Tibial nerve (tissue), 4 donors: ENCODE results near the gene GSTM3. TPM values are rescaled to one million over a fixed set of nuclear protein-coding genes. Genes with fewer than 3 reads are reported as not detected.

Experiments used
- DNase-seq, 2 donors: peaks; one replicate each; pipeline ENCODE4 v3.0.0-alpha.2; 2019; ENCODE audit warnings: low spot score in 2 of 2
- H3K27ac ChIP-seq, 4 donors: fragments of 200-600 bp; sonication (generic) in 3 of 4; one replicate each; pipeline ENCODE4 v1.5.1; 2017 to 2019; ENCODE audit warnings: mild to moderate bottlenecking in 1 of 4
- H3K27me3 ChIP-seq, 2 donors: fragments of 200-600 bp; sonication (generic) in 1 of 2; one replicate each; pipeline versions ENCODE4 v1.5.1 to v1.6.0; 2017 to 2019
- H3K36me3 ChIP-seq, 3 donors: fragments of 200-600 bp; sonication (generic); one replicate each; pipeline ENCODE4 v1.5.1; 2018 to 2019
- H3K4me1 ChIP-seq, 4 donors: fragments of 200-600 bp; sonication (generic) in 3 of 4; one replicate each; pipeline ENCODE4 v1.5.1; 2017 to 2019
- H3K4me3 ChIP-seq, 4 donors: fragments of 200-600 bp; sonication (generic) in 3 of 4; one replicate each; pipeline ENCODE4 v1.5.1; 2017 to 2019; ENCODE audit warnings: mild to moderate bottlenecking in 1 of 4, moderate library complexity in 1 of 4
- H3K9me3 ChIP-seq, 4 donors: fragments of 200-600 bp; sonication (generic) in 3 of 4; one replicate each; pipeline ENCODE4 v1.5.1; 2017 to 2019
- CTCF ChIP-seq, 5 experiments: fragments of 200-600 bp in 3 of 5; fragments of 450-650 bp in 2 of 5; sonication (generic) in 3 of 5; IDR thresholded peaks; one replicate each; pipeline ENCODE4 v1.5.1; 2016 to 2019; ENCODE audit warnings: antibody characterized with exemption in 5 of 5, mild to moderate bottlenecking in 3 of 5, moderate library complexity in 2 of 5
- EP300 ChIP-seq, 2 donors: sonication (generic); formaldehyde crosslinking; IDR thresholded peaks; one replicate each; pipeline ENCODE4 v1.6.1; 2017; ENCODE audit warnings: antibody characterized with exemption in 2 of 2, mild to moderate bottlenecking in 1 of 2
- POLR2A ChIP-seq, 2 donors: fragments of 450-650 bp; IDR thresholded peaks; one replicate each; pipeline ENCODE4 v1.6.1; 2017; ENCODE audit warnings: antibody characterized with exemption in 2 of 2, mild to moderate bottlenecking in 2 of 2, moderate library complexity in 2 of 2
- WGBS, 2 donors: methylation state at CpG; one replicate each; pipeline ENCODE4 v1.1.5; 2018; 5-methylcytosine and 5-hydroxymethylcytosine counted together
- total RNA-seq, 4 donors: library from RNA; depleted of rRNA; stranded (reverse); fragments of >200 nt; gene quantifications; one replicate each; pipeline ENCODE4 v1.1.0, GENCODE V29; 2016

Gene GSTM3
- total RNA-seq, 4 donors from 2014 or later, result 37.2 to 134 (median 79.7) TPM

GRCh38 chr1:109719337-109719837 lies 21.5 kb downstream of the GSTM3 start:
- no peak for TF ChIP-seq EP300 (IDR thresholded peaks at IDR 0.05)
- no peak for TF ChIP-seq CTCF (IDR thresholded peaks at IDR 0.05)
- TF ChIP-seq POLR2A (IDR thresholded peaks at IDR 0.05), result no peak

GRCh38 chr1:109718495-109718894 lies 22.3 kb downstream of the GSTM3 start:
- Histone ChIP-seq H3K4me3 (no peak overlapping the region), H3K9me3 (no peaks in the 10 kb centered on the region), H3K36me3 (no peaks in the 10 kb centered on the region), H3K4me1 (peaks cover 0 to 13% (median 0%) of the 10 kb centered on the region in 4 donors), H3K27ac (no peak overlapping the region), H3K27me3 (no peaks in the 10 kb centered on the region)
- TF ChIP-seq POLR2A (IDR thresholded peaks at IDR 0.05) (no peak), EP300 (IDR thresholded peaks at IDR 0.05) (no peak), CTCF (IDR thresholded peaks at IDR 0.05) (no peak)
- 81 to 86% methylated on average over 2 of the region's 2 CpGs for WGBS, 2 donors
- DNase-seq, result no peak

More at GRCh38 chr1:109719337-109719837, 21.5 kb downstream of the GSTM3 start:
- no peak overlapping the region for H3K27ac ChIP-seq
- H3K4me3 ChIP-seq, result no peak overlapping the region
- no peak for DNase-seq
- H3K9me3 ChIP-seq, result no peaks in the 10 kb centered on the region
- peaks cover 0 to 13% (median 0%) of the 10 kb centered on the region in 4 donors for H3K4me1 ChIP-seq
- H3K27me3 ChIP-seq, result no peaks in the 10 kb centered on the region
- no peaks in the 10 kb centered on the region for H3K36me3 ChIP-seq
- WGBS, 2 donors, result 59 to 62% methylated on average over 5 of the region's 5 CpGs

- Histone ChIP-seq H3K36me3 (no peaks in the 10 kb centered on the region), H3K4me1 (peaks cover 0 to 13% (median 0%) of the 10 kb centered on the region in 4 donors), H3K27ac (no peak overlapping the region), H3K9me3 (no peaks in the 10 kb centered on the region), H3K27me3 (no peaks in the 10 kb centered on the region), H3K4me3 (no peak overlapping the region)
- TF ChIP-seq EP300 (IDR thresholded peaks at IDR 0.05) (no peak), CTCF (IDR thresholded peaks at IDR 0.05) (no peak), POLR2A (IDR thresholded peaks at IDR 0.05) (no peak)
- 77 to 81% methylated on average over 5 of the region's 5 CpGs for WGBS, 2 donors
- no peak for DNase-seq
Measured at GRCh38 chr1:109717729-109718128, 23.1 kb downstream of the GSTM3 start.

GRCh38 chr1:109716570-109717090 lies 24.2 kb downstream of the GSTM3 start:
- no peak for DNase-seq
- Histone ChIP-seq H3K27ac (peak overlapping the region in 1 of 4 donors; percentile 15), H3K4me3 (no peak overlapping the region), H3K36me3 (no peaks in the 10 kb centered on the region), H3K27me3 (peaks cover 0 to 7% of the 10 kb centered on the region in 2 donors), H3K4me1 (peaks cover 0 to 13% (median 0%) of the 10 kb centered on the region in 4 donors), H3K9me3 (no peaks in the 10 kb centered on the region)
- 72 to 81% methylated on average over 3 of the region's 3 CpGs for WGBS, 2 donors
- no peak for TF ChIP-seq EP300 (IDR thresholded peaks at IDR 0.05)
- no peak for TF ChIP-seq CTCF (IDR thresholded peaks at IDR 0.05)
- no peak for TF ChIP-seq POLR2A (IDR thresholded peaks at IDR 0.05)

GRCh38 chr1:109716121-109716520 lies 24.7 kb downstream of the GSTM3 start:
- Histone ChIP-seq H3K27ac (peak overlapping the region in 1 of 4 donors; percentile 10), H3K36me3 (no peaks in the 10 kb centered on the region), H3K9me3 (no peaks in the 10 kb centered on the region), H3K27me3 (peaks cover 0 to 7% of the 10 kb centered on the region in 2 donors), H3K4me3 (no peak overlapping the region), H3K4me1 (peaks cover 0 to 13% (median 0%) of the 10 kb centered on the region in 4 donors)
- no peak for DNase-seq
- whole genome bisulfite sequencing, 2 donors, result 76 to 88% methylated on average over 3 of the region's 3 CpGs
- TF ChIP-seq CTCF (IDR thresholded peaks at IDR 0.05), result no peak
- TF ChIP-seq EP300 (IDR thresholded peaks at IDR 0.05), result no peak
- no peak for TF ChIP-seq POLR2A (IDR thresholded peaks at IDR 0.05)
